Measurements from ENCODE around the gene CREBRF.
"Not testable (repeated sequence)": the region's sequence is repeated elsewhere in the genome, so short reads cannot be mapped to it uniquely, and the experiment has no call there.

CREBRF gene

DNA sequence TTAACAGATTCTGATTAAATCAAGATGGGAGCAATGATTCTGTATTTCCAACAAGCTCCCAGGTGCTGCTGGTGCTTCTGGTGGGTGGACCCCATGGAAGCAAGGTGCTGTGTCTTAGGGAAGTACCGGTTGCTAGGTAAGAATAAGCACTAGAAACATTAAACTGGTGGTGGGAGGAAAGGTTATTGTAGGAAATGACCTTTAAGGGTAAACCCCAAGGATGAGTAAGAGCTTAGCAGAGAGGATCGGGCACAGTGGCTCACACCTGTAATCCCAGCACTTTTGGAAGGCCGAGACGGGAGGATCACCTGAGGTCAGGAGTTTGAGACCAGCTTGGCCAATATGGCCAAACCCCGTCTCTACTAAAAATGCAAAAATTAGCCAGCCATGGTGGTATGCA lies 16.2 kb upstream of the CREBRF start:
- peaks cover 25% of the 10 kb centered on the region for H3K4me1 ChIP-seq (ENCODE audit: low read length)
- no peak overlapping the region for H3K27ac ChIP-seq (ENCODE audit: low read length)
- no peak overlapping the region for H3K9ac ChIP-seq (ENCODE audit: low read length)
- H3K27me3 ChIP-seq (ENCODE audit: low read depth, low read length): no peaks in the 10 kb centered on the region
- H3K36me3 ChIP-seq (replicated peaks; ENCODE audit: low read depth, low read length): peaks cover 11% of the 10 kb centered on the region
- TF ChIP-seq EZH2phosphoT487 (IDR thresholded peaks at IDR 0.05; ENCODE audit: low read depth): no peak
- TF ChIP-seq, protein P1, sequence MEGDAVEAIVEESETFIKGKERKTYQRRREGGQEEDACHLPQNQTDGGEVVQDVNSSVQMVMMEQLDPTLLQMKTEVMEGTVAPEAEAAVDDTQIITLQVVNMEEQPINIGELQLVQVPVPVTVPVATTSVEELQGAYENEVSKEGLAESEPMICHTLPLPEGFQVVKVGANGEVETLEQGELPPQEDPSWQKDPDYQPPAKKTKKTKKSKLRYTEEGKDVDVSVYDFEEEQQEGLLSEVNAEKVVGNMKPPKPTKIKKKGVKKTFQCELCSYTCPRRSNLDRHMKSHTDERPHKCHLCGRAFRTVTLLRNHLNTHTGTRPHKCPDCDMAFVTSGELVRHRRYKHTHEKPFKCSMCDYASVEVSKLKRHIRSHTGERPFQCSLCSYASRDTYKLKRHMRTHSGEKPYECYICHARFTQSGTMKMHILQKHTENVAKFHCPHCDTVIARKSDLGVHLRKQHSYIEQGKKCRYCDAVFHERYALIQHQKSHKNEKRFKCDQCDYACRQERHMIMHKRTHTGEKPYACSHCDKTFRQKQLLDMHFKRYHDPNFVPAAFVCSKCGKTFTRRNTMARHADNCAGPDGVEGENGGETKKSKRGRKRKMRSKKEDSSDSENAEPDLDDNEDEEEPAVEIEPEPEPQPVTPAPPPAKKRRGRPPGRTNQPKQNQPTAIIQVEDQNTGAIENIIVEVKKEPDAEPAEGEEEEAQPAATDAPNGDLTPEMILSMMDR (IDR thresholded peaks at IDR 0.05; ENCODE audit: low read depth, low read length): no peak
- no peak overlapping the region for H2AFZ ChIP-seq (ENCODE audit: low read depth, low read length)
- H3K4me2 ChIP-seq (ENCODE audit: low read length): no peak overlapping the region
- H3K9me3 ChIP-seq (ENCODE audit: insufficient read depth, low read length): no peaks in the 10 kb centered on the region
- no peak overlapping the region for H3K4me3 ChIP-seq (ENCODE audit: low read length)
- H3K79me2 ChIP-seq (ENCODE audit: low read length): peaks cover 6% of the 10 kb centered on the region
- H4K20me1 ChIP-seq (ENCODE audit: insufficient read depth, low read length): no peaks in the 10 kb centered on the region

DNA sequence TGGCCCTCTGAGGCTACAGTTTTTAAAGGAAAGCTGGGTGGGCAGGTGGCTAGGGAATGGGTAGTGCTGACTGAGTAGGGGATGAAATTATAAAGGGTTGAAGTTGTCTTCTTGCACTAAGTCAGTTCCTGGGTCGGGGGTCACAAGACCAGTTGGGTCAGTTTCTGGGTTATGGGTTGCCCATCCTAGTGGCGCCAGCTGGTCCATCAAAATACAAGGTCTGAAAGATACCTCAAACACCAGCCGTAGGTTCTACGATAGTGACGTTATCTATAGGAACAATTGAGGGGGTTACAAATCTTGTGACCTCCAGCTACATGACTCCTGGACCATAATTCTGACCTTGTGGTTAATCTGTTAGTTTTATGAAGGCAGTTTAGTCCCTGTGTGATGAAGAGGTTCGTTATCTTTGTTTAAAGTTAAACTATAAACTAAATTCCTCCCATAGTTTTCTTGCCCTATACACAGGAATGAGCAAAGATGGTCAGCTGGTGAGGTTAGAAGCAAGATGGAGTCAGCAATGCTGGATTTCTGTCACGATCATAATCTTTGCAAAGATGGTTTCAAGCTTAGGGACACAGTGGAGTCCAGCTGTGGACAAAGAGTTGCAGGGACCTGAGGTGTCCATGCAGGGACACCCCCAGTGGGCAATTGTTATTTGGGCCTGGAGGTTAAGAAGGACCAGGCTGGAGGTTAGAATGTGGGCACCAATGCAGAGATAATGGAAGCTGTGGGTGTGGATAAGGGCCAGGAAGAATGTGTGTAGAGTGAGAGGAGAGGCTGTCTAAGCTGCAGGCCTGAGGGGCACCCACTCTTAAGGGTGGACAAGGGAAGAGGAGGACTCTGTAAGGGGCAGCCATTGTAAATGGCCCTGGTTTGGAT lies 14.0 kb upstream of the CREBRF start:
- H2AFZ ChIP-seq (ENCODE audit: low read depth, low read length): no peak overlapping the region
- H3K9ac ChIP-seq (ENCODE audit: low read length): no peak overlapping the region
- H3K79me2 ChIP-seq (ENCODE audit: low read length): peaks cover 3% of the 10 kb centered on the region

GRCh38 chr5:173042763-173043107 lies 13.4 kb upstream of the CREBRF start:
- Histone ChIP-seq H3K79me2 (ENCODE audit: low read length) (no peaks in the 10 kb centered on the region), H3K9ac (ENCODE audit: low read length) (no peak overlapping the region), H3K27ac (ENCODE audit: low read length) (no peak overlapping the region), H2AFZ (ENCODE audit: low read depth, low read length) (no peak overlapping the region), H3K4me2 (ENCODE audit: low read length) (no peak overlapping the region), H3K4me1 (ENCODE audit: low read length) (no peaks in the 10 kb centered on the region), H3K9me3 (ENCODE audit: insufficient read depth, low read length) (no peaks in the 10 kb centered on the region), H4K20me1 (ENCODE audit: insufficient read depth, low read length) (no peaks in the 10 kb centered on the region), H3K4me3 (ENCODE audit: low read length) (no peak overlapping the region), H3K36me3 (replicated peaks; ENCODE audit: low read depth, low read length) (peaks cover 11% of the 10 kb centered on the region), H3K27me3 (ENCODE audit: low read depth, low read length) (no peaks in the 10 kb centered on the region)
- no peak for TF ChIP-seq EZH2phosphoT487 (IDR thresholded peaks at IDR 0.05; ENCODE audit: low read depth)
- TF ChIP-seq, protein P1 (IDR thresholded peaks at IDR 0.05; ENCODE audit: low read depth, low read length): no peak

More for the DNA sequence above, 14.0 kb upstream of the CREBRF start:
- H3K27me3 ChIP-seq (ENCODE audit: low read depth, low read length): no peaks in the 10 kb centered on the region
- no peak overlapping the region for H3K4me3 ChIP-seq (ENCODE audit: low read length)
- no peak overlapping the region for H3K4me2 ChIP-seq (ENCODE audit: low read length)
- peaks cover 5% of the 10 kb centered on the region for H3K4me1 ChIP-seq (ENCODE audit: low read length)
- H3K27ac ChIP-seq (ENCODE audit: low read length): no peak overlapping the region
- no peaks in the 10 kb centered on the region for H3K9me3 ChIP-seq (ENCODE audit: insufficient read depth, low read length)
- no peaks in the 10 kb centered on the region for H4K20me1 ChIP-seq (ENCODE audit: insufficient read depth, low read length)
- H3K36me3 ChIP-seq (replicated peaks; ENCODE audit: low read depth, low read length): peaks cover 11% of the 10 kb centered on the region
- TF ChIP-seq, protein P1 (IDR thresholded peaks at IDR 0.05; ENCODE audit: low read depth, low read length): no peak
- no peak for TF ChIP-seq EZH2phosphoT487 (IDR thresholded peaks at IDR 0.05; ENCODE audit: low read depth)

GRCh38 chr5:173045474-173045873 lies 10.7 kb upstream of the CREBRF start:
- no peak overlapping the region for H2AFZ ChIP-seq (ENCODE audit: low read depth, low read length)
- H3K9ac ChIP-seq (ENCODE audit: low read length): no peak overlapping the region
- H3K27ac ChIP-seq (ENCODE audit: low read length): no peak overlapping the region
- H3K9me3 ChIP-seq (ENCODE audit: insufficient read depth, low read length): no peaks in the 10 kb centered on the region
- no peak overlapping the region for H3K4me2 ChIP-seq (ENCODE audit: low read length)
- TF ChIP-seq, protein P1 (IDR thresholded peaks at IDR 0.05; ENCODE audit: low read depth, low read length): no peak
- no peak for TF ChIP-seq EZH2phosphoT487 (IDR thresholded peaks at IDR 0.05; ENCODE audit: low read depth)
- no peaks in the 10 kb centered on the region for H3K27me3 ChIP-seq (ENCODE audit: low read depth, low read length)
- H4K20me1 ChIP-seq (ENCODE audit: insufficient read depth, low read length): no peaks in the 10 kb centered on the region
- H3K4me3 ChIP-seq (ENCODE audit: low read length): no peak overlapping the region
- H3K36me3 ChIP-seq (replicated peaks; ENCODE audit: low read depth, low read length): peaks cover 2% of the 10 kb centered on the region
- H3K79me2 ChIP-seq (ENCODE audit: low read length): no peaks in the 10 kb centered on the region
- no peaks in the 10 kb centered on the region for H3K4me1 ChIP-seq (ENCODE audit: low read length)

DNA sequence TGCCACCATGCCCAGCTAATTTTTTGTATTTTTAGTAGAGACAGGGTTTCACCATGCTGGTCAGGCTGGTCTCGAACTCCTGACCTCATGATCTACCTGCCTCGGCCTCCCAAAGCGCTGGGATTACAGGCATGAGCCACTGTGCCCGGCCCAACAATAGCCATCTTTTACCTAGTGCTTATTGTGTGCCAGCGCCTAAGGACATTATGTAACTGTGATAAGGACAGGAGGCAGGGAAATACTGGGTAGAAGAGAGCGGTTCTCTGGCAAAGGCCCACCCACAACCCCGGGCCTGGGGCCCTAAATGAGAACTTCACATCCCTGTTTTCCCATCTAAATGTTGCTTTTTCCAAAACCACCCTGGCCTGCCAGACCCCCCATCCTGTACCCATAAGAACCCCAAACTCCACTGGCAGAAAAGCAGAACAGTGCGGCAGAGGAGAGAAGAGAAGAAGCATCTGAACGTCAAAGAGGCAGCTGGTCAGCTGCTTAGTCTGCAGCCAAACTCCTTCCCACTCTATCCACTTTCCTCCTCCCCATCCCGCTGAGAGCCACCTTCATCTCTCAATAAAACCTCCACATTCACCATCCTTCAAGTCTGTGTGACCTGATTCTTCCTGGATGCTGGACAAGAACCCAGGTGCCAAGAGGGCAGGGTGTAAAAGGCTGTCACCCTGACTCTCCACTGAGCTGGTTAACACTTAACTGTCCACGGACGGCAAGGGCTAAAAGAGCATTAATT lies 8.9 kb upstream of the CREBRF start:
- not testable (repeated sequence) for H3K4me3 ChIP-seq (ENCODE audit: low read length); H4K20me1 ChIP-seq (ENCODE audit: insufficient read depth, low read length); H3K4me1 ChIP-seq (ENCODE audit: low read length); H3K9me3 ChIP-seq (ENCODE audit: insufficient read depth, low read length); H3K27me3 ChIP-seq (ENCODE audit: low read depth, low read length); H2AFZ ChIP-seq (ENCODE audit: low read depth, low read length); H3K4me2 ChIP-seq (ENCODE audit: low read length); H3K9ac ChIP-seq (ENCODE audit: low read length); H3K79me2 ChIP-seq (ENCODE audit: low read length); H3K36me3 ChIP-seq (replicated peaks; ENCODE audit: low read depth, low read length); H3K27ac ChIP-seq (ENCODE audit: low read length)

Measured in OCI-LY3 (cell line).